A673 (cell line): Measurements from ENCODE around the gene PMM2. TPM values are rescaled to one million over a fixed set of nuclear protein-coding genes. Genes with fewer than 3 reads are reported as not detected.

Experiments used
- BruUV-seq: library from RNA; stranded (reverse); fragments of 400-500 nt; replicated peaks from 2 replicates; lab custom pipeline; 2021; lab: Mats Ljungman, UMichigan
- CTCF ChIA-PET: fragments of 300-600 bp; sonication (Branson Sonifier 250); formaldehyde crosslinking; loops from one replicate; lab custom pipeline; 2022; ENCODE audit warnings: antibody characterized with exemption; lab: Charles Lee
- POLR2A ChIA-PET: fragments of 300-600 bp; sonication (Branson Sonifier 250); formaldehyde crosslinking; loops from one replicate; lab custom pipeline; 2022; ENCODE audit warnings: antibody characterized with exemption; ENCODE audit not compliant: low non-redundant PET; lab: Charles Lee
- DNase-seq: peaks from one replicate; pipeline ENCODE4 v3.0.0-alpha.2; 2015; ENCODE audit warnings: low spot score
- H3K27ac ChIP-seq: fragments of 200-600 bp; sonication (generic); 2 replicates; pipeline ENCODE4 v1.5.1; 2016; ENCODE audit warnings: mixed run types, low read depth, mild to moderate bottlenecking, mixed read lengths, antibody characterized with exemption, low read length; ENCODE audit not compliant: poor library complexity, severe bottlenecking
- H3K27me3 ChIP-seq: fragments of 200-600 bp; sonication (generic); replicated peaks from 2 replicates; pipeline ENCODE4 v1.6.1; 2017; ENCODE audit warnings: mixed run types, low read depth, mild to moderate bottlenecking, mixed read lengths, antibody characterized with exemption, low read length; ENCODE audit not compliant: insufficient read depth, poor library complexity
- H3K36me3 ChIP-seq: fragments of 200-600 bp; sonication (generic); 2 replicates; pipeline ENCODE4 v1.6.1; 2016; ENCODE audit warnings: mixed run types, mild to moderate bottlenecking, mixed read lengths, antibody characterized with exemption, low read length; ENCODE audit not compliant: insufficient read depth, poor library complexity, severe bottlenecking
- H3K4me1 ChIP-seq: fragments of 200-600 bp; sonication (generic); 2 replicates; pipeline ENCODE4 v1.6.1; 2017; ENCODE audit warnings: mixed run types, mild to moderate bottlenecking, mixed read lengths, antibody characterized with exemption, low read length; ENCODE audit not compliant: insufficient read depth, poor library complexity, severe bottlenecking
- H3K4me3 ChIP-seq: fragments of 200-600 bp; sonication (generic); 2 replicates; pipeline ENCODE4 v1.5.1; 2016; ENCODE audit warnings: low read depth, mixed run types, mild to moderate bottlenecking, mixed read lengths, low read length; ENCODE audit not compliant: poor library complexity, severe bottlenecking
- H3K9me3 ChIP-seq: fragments of 200-600 bp; sonication (generic); 2 replicates; pipeline ENCODE4 v1.6.1; 2016; ENCODE audit warnings: mixed run types, low read depth, mild to moderate bottlenecking, mixed read lengths, antibody characterized with exemption, low read length; ENCODE audit not compliant: poor library complexity, severe bottlenecking
- CTCF ChIP-seq: fragments of 300-800, 200-600 bp; sonication (generic); conservative IDR thresholded peaks from 2 replicates; pipeline ENCODE4 v1.5.1; 2017; ENCODE audit warnings: low read depth, mild to moderate bottlenecking, antibody characterized with exemption, low read length, moderate library complexity, mixed read lengths
- EZH2 ChIP-seq: fragments of 200-600 bp; sonication (generic); IDR thresholded peaks from 2 replicates; pipeline ENCODE4 v1.6.1; 2017; ENCODE audit warnings: borderline replicate concordance, low read depth, mild to moderate bottlenecking, mixed read lengths, antibody characterized with exemption, low read length; ENCODE audit not compliant: poor library complexity, severe bottlenecking
- intact Hi-C: fragments of 100-400 bp; cut with micrococcal nuclease; formaldehyde crosslinking; loops from one replicate; pipeline ENCODE4 v1.10.0; 2022; ENCODE audit not compliant: unreplicated experiment
- total RNA-seq: library from RNA; stranded (reverse); gene quantifications from 2 replicates; pipeline ENCODE4 v1.2.3, GENCODE V29; 2021

Gene PMM2
- total RNA-seq, 1 experiment from 2014 or later: 54.8 TPM

- no peaks in the 10 kb centered on the region for H3K27me3 ChIP-seq
- ChIA-PET POLR2A (no interaction called here), CTCF (no interaction called here)
- no peak overlapping the region for H3K4me3 ChIP-seq
- H3K36me3 ChIP-seq: peaks cover 78% of the 10 kb centered on the region
- DNase-seq: no peak
- no peaks in the 10 kb centered on the region for H3K4me1 ChIP-seq
- BruUV-seq: no TSS peak
- no peak overlapping the region for H3K27ac ChIP-seq
- intact Hi-C loops: no loop called here
- no peaks in the 10 kb centered on the region for H3K9me3 ChIP-seq
- TF ChIP-seq CTCF (no peak), EZH2 (no peak)
These were observed 6.7 kb downstream of the PMM2 start for GRCh38 chr16:8804313-8804712.

DNA sequence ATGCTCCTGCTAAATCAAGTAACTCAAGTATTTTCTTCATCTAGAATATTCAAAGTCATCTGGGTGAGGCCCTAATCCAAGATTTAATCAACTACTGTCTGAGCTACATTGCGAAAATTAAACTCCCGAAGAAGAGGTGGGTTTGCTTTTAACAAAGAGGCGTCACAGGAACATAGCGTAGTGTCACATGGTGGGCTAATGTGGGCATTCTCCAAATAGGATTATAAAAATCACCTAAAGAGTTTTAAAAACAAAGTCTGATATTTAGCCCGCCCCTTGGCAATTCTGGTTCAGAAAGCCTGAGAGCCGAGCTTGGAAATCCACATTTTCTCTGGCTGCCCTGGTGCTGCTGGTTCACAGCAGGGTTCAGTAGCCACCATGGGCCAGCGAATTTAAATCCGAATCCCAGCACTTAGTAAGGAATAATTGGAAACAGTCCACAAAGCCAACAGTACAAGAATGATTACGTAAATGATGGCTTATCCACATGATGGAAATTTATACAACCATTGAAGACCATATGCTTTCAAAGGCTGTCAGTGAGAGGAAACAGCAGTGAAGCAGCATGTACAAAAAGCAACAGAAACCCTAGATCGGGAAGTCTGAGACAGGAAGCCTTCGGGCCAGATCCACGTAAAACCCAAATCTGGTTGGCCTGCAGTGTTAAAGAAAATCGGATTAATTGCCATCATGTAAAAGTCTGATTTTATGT, 8.8 kb downstream of the PMM2 start:
- H3K9me3 ChIP-seq: no peaks in the 10 kb centered on the region
- no peak for DNase-seq
- H3K36me3 ChIP-seq: peaks cover 90% of the 10 kb centered on the region
- no TSS peak for BruUV-seq
- intact Hi-C loops: no loop called here
- H3K4me3 ChIP-seq: no peak overlapping the region
- POLR2A ChIA-PET: no interaction called here
- peak overlapping the region; percentile 24 for H3K27ac ChIP-seq
- H3K4me1 ChIP-seq: no peaks in the 10 kb centered on the region
- TF ChIP-seq CTCF (no peak), EZH2 (no peak)
- CTCF ChIA-PET: no interaction called here
- no peaks in the 10 kb centered on the region for H3K27me3 ChIP-seq

DNA sequence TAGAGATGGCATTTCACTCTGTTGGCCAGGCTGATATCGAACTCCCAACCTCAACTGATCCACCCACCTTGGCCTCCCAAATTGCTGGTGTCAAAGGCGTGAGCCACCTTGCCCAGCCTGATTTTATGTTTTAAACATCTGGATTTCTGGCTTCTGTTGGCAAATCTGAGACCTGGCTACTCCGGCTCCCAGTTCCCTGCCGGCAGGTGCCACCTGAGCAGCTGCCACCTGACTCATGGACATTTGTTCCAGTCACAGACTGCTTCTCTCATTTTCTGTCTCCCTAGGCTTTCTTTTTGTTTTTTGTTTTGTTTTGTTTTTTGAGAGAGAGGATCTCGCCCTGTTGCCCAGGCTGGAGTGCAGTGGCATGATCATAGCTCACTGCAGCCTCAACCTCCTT, 9.6 kb downstream of the PMM2 start:
- TF ChIP-seq EZH2 (no peak), CTCF (no peak)

More for the DNA sequence above, 9.6 kb downstream of the PMM2 start:
- POLR2A ChIA-PET: no interaction called here
- peaks cover 91% of the 10 kb centered on the region for H3K36me3 ChIP-seq
- no peaks in the 10 kb centered on the region for H3K9me3 ChIP-seq
- H3K4me1 ChIP-seq: no peaks in the 10 kb centered on the region
- no peak for DNase-seq
- H3K4me3 ChIP-seq: no peak overlapping the region
- H3K27ac ChIP-seq: no peak overlapping the region
- BruUV-seq: no TSS peak
- intact Hi-C loops: no loop called here
- no peaks in the 10 kb centered on the region for H3K27me3 ChIP-seq
- CTCF ChIA-PET: no interaction called here
